NOMO-1 (cell line): ENCODE data around the gene SLC22A12.

Source experiments
- DNase-seq, 2 experiments: peaks; one replicate each; lab custom pipeline; 2025; ENCODE audit not compliant: unreplicated experiment in 2 of 2; lab: John Stamatoyannopoulos, UW

The SLC22A12 gene

DNA sequence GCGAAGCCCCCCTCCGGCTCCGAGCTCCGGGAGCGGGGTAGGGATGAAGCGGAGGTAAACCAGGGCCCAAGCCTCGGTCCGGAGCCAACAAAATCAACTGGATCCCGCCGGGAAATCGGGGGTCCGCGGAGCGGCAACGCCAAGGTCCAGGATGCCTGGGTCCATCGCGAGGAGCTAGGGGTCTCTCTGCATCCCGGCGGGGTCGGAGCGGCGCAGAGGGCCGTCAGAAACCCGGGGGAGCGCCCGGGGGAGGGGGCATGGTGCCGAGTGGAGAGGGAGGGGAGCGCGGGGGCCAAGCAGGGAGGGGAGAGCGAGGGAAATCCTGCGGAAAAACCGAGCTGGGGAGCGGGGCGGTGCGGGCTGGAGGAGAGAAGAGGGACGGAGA is 51.8 kb downstream of the SLC22A12 start:
- no peak for DNase-seq

DNA sequence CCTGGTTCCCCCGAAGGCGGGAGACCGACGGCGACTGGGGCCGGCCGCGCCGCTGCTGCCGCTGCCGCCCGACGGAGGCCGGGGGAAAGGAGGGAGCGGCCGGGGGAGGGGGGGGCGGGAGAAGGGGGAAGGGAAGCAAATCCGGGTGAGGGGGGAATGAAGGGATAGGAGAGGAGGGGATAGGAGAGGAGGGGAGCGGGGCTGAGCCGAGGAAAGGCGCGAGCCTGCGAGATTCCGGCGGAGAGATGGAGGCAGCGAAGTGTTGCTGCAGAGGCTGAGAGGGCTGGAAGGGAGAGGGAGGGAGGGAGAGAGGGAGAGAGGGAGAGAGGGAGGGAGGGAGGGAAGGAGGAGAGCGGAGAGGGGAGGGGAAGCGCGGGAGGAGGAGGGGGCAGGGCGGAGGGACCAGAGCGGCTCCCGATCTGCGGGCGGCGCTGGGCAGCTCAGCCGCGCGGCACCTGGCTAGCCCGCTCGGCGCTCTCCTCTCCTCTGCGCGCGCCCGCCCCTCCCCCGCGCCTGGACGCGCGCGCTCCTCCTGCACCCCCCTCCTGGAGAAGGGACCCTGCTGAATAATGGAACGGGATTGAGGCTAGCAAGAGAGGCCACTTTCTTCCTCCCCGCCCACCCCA is 52.3 kb downstream of the SLC22A12 start:
- no peak for DNase-seq

DNA sequence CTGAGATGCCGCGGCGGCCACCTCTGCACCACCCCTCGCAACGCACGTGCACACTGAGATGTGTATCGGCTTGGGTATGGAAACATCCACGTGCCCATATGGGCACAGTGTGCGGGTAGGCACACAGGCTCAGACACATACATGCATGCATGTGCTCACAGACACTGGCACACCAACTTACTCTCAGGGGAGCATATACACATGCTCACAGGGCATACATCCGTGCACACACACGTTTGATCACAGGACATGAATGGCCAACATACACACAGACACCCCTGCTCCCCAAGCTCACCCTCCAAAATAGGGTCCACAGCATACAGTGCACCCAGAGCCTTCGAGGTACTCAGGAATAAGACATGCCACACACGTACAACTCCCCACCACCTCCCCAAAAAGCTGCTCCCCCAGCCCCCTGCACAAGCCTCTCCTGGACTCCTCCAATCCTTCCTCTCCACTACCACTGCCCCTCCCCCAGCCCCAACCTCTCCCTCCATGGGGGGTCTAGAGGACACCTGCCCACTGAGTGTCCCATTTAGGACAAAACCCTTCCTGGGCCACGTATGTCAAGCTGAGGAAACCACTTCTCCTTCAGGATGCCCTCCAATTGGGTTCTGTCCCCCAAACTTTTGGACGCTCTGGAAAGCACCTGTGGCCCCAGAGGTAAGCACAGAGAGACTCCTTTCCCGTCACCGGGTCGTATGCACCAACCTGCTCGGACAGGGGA is 53.1 kb downstream of the SLC22A12 start:
- DNase-seq = no peak

DNA sequence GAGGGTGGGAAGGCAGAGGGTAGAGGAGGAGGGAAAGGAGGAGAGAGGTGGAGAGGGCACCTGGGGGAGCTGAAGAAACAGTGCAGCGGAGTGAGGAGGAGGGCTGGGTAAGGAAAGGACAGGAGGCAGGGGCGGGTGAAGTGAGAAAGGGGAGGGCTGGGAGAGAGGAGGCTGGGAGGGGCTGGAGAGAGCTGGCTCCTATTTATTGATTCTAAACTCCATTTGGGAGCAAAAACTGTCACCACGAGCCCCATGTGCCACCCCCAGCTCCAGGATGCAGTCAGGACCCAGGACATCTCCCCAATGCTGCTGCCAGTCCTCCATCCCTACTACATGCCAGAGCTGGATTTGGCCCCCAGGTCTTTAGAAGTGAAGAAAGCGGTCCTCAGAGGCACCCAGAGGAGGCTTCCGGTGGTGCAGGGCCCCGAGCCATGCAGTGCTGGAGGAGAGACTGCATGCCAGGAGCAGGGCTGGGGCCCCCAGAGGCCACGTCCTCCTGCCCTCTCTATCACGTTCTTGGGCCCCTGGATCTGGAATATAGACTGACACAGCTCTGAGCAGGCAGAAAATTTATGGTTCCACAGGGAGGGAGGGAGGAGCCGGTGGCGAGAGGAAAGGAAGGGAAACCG is 53.7 kb downstream of the SLC22A12 start:
- peak in 1 of 2 experiments; percentile 34 for DNase-seq

DNA sequence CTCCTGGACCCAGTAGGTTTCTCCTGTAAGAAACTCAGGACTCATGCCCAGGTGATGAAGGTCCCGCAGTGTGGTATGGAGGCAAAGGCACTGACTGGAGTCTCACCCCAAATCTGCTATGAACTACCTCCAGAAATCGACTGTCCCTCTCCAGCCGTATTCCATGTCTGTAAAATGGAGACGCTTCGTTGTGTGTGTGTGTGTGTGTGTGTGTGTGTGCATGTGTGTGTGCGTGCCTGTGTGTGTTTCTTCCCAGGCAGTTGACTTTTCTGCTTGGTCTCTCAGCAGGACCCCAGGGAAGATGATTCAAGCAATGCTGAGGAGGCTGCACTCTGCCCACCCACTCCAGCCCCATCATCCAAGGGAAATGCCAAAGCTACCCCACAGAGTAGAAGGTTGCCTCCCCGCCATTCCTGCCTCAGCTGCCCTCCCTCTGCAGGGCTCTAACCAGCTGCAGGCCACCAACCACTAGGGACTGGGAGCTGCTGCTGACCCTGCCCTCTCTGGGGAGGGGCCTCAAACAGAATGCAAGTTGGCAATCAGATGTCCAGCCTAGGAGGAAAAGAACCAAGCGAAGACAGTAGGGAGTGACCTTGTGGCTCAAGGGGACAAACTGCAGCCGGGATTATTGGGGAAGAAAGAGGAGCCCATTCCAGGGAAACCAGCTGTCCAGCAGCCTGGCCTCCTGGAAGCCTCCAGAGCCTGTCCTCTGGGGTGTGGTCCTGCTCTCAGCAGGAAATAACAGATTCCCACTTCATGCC is 56.2 kb downstream of the SLC22A12 start:
- no peak for DNase-seq

DNA sequence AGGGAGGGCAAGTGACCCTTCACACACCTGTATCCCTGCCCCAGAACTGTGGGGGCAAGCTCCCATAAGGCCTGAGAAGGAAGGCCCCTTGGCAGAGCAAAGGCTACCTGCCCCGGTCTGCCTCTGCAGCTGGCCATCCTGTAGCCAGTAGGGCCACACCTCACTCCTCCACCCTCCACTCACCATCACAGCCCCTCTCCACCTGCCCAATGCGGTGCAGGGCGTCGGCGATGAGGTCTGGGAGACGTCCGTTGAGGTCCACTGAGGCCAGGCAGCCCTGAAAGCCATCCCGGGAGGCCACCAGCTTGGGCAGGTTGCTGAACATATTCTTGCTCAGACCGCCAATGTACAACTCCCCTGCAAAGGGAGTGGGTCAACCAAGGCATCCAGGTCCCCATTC is 57.5 kb downstream of the SLC22A12 start:
- no peak for DNase-seq

DNA sequence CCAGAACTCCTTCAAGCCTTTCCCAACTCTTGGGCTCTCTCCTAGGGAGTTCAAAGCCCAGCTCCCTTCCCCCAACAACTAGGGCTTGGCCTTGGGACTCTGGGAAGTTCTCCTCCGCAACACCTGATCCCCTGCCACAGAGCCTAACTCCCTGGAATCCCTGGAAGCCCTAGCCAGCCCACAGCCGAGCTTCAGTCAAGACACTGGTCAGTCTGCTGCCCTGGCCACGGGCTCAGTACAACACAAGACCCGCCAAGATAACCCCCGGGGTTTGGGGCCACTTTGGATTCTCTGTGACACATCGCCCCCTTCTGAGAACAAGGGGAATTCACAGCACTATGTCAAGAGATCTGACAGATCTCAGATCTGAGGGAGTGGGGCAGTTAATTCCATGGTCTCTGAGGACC is 58.3 kb downstream of the SLC22A12 start:
- peak; percentile 10 to 35 for DNase-seq

DNA sequence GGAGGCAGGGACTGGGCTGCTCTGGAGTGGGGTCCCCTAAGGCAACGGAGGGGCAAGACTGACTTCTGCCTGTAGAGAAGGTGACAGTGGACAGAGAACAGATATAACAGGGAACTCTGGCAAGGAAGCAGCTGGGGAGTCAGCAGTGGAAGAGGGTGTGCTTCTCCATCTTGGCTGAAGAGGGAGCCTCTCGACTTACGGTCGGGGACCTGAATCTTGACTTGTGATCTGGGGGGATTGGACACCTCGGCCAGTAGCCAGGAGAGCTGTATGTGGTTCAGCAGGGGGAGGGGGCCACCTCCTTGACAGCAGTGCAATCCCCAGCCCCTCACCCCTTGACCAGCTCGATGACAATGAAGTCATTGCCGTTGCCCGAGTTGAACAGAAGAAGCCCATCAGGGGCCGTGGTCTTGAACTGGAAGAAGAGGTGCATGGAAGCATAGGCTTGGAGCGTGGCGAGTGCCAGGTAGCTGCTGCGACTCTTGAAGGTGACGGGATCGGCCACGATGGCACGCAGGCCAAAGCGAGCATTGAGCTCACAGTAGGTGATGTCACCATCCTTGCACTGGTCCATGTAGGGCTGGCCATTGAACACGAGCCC is 60.0 kb downstream of the SLC22A12 start:
- peak in 1 of 2 experiments; percentile 27 for DNase-seq
